Loucy (cell line): Measurements from ENCODE around the gene SLC9A3.

Experiments
- H2AFZ ChIP-seq: fragments of 200-600 bp; sonication (generic); 2 replicates; pipeline ENCODE4 v1.6.0; 2016; ENCODE audit warnings: antibody characterized with exemption, mild to moderate bottlenecking, low read length, moderate library complexity
- H3F3A ChIP-seq: fragments of 200-600 bp; 2 replicates; pipeline ENCODE4 v1.6.0; 2016; ENCODE audit warnings: antibody characterized with exemption, low read depth, mild to moderate bottlenecking
- H3K27me3 ChIP-seq: fragments of 200-600 bp; sonication (generic); 2 replicates; pipeline ENCODE4 v1.6.1; 2014; ENCODE audit warnings: low read length, mild to moderate bottlenecking; ENCODE audit not compliant: insufficient read depth, poor library complexity, severe bottlenecking
- H3K36me3 ChIP-seq: fragments of 200-600 bp; sonication (generic); 2 replicates; pipeline ENCODE4 v1.6.1; 2016; ENCODE audit warnings: low read length; ENCODE audit not compliant: insufficient read depth
- H3K4me1 ChIP-seq: fragments of 200-600 bp; sonication (generic); 2 replicates; pipeline ENCODE4 v1.5.1; 2014; ENCODE audit warnings: low read length, mild to moderate bottlenecking; ENCODE audit not compliant: insufficient read depth, poor library complexity, severe bottlenecking
- H3K4me2 ChIP-seq: fragments of 200-600 bp; sonication (generic); 2 replicates; pipeline ENCODE4 v1.6.0; 2014; ENCODE audit warnings: antibody characterized with exemption, low read length, low read depth, mild to moderate bottlenecking; ENCODE audit not compliant: poor library complexity, severe bottlenecking
- H3K4me3 ChIP-seq: fragments of 200-600 bp; sonication (generic); 2 replicates; pipeline ENCODE4 v1.5.1; 2014; ENCODE audit warnings: low read length, mild to moderate bottlenecking, mixed read lengths; ENCODE audit not compliant: poor library complexity, severe bottlenecking
- H3K79me2 ChIP-seq: fragments of 200-600 bp; sonication (generic); 2 replicates; pipeline ENCODE4 v1.6.1; 2014; ENCODE audit warnings: low read length; ENCODE audit not compliant: insufficient read depth
- H3K9ac ChIP-seq: fragments of 200-600 bp; sonication (generic); 2 replicates; pipeline ENCODE4 v1.6.0; 2014; ENCODE audit warnings: mild to moderate bottlenecking, low read depth, low read length, moderate library complexity; ENCODE audit not compliant: poor library complexity, severe bottlenecking
- H3K9me2 ChIP-seq: fragments of 200-600 bp; sonication (generic); replicated peaks from 2 replicates; pipeline ENCODE4 v1.6.1; 2016; ENCODE audit warnings: low read depth, low read length, mixed read lengths
- H3K9me3 ChIP-seq: fragments of 200-600 bp; sonication (generic); 2 replicates; pipeline ENCODE4 v1.6.1; 2014; ENCODE audit warnings: mild to moderate bottlenecking, antibody characterized with exemption, low read length, low read depth; ENCODE audit not compliant: insufficient read depth
- H4K20me1 ChIP-seq: fragments of 200-600 bp; sonication (generic); 2 replicates; pipeline ENCODE4 v1.6.0; 2014; ENCODE audit warnings: antibody characterized with exemption, low read length, mild to moderate bottlenecking; ENCODE audit not compliant: insufficient read depth, poor library complexity, severe bottlenecking
- CTCF ChIP-seq: fragments of 200-600 bp; sonication (generic); conservative IDR thresholded peaks from 2 replicates; pipeline ENCODE4 v1.5.1; 2014; ENCODE audit warnings: mild to moderate bottlenecking, antibody characterized with exemption, low read length
- EZH2phosphoT487 ChIP-seq: fragments of 200-600 bp; IDR thresholded peaks from 2 replicates; pipeline ENCODE4 v1.6.1; 2018; ENCODE audit warnings: antibody characterized with exemption, mild to moderate bottlenecking, moderate library complexity, borderline replicate concordance

SLC9A3 gene

GRCh38 chr5:421287-421880 is 102.9 kb downstream of the SLC9A3 start:
- Histone ChIP-seq H3K27me3 (no peaks in the 10 kb centered on the region), H3K4me1 (peaks cover 40% of the 10 kb centered on the region), H3F3A (no peaks in the 10 kb centered on the region; the same call in 1 of the 2 replicates), H3K79me2 (no peaks in the 10 kb centered on the region), H3K9me2 (no peaks in the 10 kb centered on the region), H3K36me3 (no peaks in the 10 kb centered on the region), H2AFZ (no peak overlapping the region), H4K20me1 (no peaks in the 10 kb centered on the region), H3K9me3 (no peaks in the 10 kb centered on the region), H3K9ac (no peak overlapping the region), H3K4me2 (no peak overlapping the region), H3K4me3 (no peak overlapping the region)
- no peak for TF ChIP-seq CTCF
- TF ChIP-seq EZH2phosphoT487 = no peak

GRCh38 chr5:420632-421286 is 103.5 kb downstream of the SLC9A3 start:
- Histone ChIP-seq H4K20me1 (no peaks in the 10 kb centered on the region), H3K4me3 (no peak overlapping the region), H3K27me3 (no peaks in the 10 kb centered on the region), H3K4me2 (no peak overlapping the region), H3K36me3 (no peaks in the 10 kb centered on the region), H3K9me3 (no peaks in the 10 kb centered on the region), H3K79me2 (no peaks in the 10 kb centered on the region), H3K9me2 (no peaks in the 10 kb centered on the region), H3K9ac (no peak overlapping the region), H2AFZ (no peak overlapping the region), H3K4me1 (peaks cover 42% of the 10 kb centered on the region), H3F3A (no peaks in the 10 kb centered on the region; the same call in 1 of the 2 replicates)
- TF ChIP-seq CTCF (no peak), EZH2phosphoT487 (no peak)
